Measurements from ENCODE around the gene DNAJC16.
"Not testable (repeated sequence)": the region's sequence is repeated elsewhere in the genome, so short reads cannot be mapped to it uniquely, and the experiment has no call there.

DNAJC16 gene

DNA sequence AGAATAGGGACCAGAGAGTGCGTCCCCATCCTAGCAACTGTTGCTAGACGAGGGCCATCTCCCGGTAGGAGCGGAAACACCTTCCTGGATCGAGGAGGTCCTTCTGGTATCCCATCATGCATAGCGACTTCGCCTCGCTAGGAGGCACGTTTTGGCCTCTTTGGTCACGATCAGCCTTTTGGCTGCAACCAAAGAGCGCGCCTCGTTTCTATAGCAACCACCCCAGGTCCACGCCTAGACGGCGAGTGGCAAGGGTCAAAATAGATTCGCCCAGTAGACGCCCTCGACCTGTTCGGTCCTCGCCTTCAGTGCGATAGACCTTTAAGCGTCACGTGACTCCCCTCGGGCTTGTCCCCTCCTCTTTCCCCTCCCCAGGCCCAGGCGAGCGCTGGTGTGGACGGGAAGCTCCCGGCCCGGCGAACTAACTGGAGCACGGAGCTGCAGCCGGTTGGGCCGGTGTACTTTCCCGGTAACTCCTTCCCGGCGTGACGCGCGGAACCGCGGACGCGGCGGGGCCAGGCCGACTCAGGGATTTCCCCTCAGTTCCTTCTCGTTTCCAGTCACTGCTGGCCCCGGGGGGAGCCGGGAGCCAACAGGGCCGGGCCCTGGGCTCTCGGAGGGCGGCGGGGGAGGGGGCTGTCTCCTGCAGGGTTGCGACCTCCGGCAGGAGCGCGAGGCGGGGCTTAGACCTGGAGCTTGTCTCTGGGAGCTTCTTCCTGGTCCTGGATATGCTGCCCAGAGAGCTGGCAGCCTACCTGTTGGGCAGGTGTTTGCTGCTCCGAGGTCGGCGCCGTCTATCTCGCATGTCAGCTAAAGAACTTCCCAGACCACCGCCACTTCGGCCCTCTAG is at the start of gene DNAJC16:
TSS of gene DNAJC16 (plus strand) at position 359 of the 850 bp plus-strand sequence. CDS start 2,258 bp downstream, outside the sequence.
- peak; percentile 99 for DNase-seq

DNA sequence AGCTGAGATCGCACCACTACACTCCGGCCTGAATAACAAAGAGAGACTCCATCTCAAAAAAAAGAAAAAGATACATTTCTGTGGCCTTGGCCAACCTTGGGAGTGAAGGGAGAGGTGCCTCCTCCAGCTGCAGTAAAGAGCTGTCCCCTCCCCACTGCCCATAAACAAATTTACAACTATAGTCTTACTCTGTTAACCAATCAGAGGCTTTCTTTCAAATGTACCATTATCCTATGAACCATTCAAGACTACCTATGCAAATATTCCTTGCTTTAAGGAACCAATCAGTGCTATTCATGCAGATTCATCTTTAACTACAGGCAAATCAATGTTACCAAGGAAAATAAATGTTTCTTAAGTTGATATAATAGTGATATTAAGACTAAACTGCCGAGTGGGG is 49.7 kb upstream of the DNAJC16 start:
- no peak for DNase-seq

DNA sequence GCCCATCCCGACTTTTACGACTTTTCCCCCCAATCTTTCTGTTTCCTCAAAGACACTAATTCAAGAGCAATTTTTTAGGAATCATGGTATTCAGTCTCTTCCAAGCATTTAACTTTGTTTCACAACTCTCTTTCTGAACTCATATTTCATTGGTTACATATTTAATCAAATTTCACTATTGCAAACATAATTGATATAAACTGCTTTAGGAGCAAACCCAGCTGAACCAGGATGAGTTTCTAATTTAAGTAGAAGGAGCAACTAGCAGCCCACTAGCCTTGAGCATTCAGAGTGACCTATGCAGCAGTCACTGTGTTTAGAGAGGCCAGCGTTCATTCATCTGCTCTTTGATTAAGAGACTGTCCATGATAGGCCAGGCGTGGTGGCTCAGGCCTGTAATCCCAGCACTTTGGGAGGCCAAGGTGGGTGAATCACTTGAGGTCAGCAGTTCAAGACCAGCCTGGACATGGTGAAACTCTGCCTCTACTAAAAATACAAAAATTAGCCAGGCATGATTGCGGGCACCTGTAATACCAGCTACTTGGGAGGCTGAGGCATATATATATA is 48.9 kb upstream of the DNAJC16 start:
- DNase-seq = no peak

DNA sequence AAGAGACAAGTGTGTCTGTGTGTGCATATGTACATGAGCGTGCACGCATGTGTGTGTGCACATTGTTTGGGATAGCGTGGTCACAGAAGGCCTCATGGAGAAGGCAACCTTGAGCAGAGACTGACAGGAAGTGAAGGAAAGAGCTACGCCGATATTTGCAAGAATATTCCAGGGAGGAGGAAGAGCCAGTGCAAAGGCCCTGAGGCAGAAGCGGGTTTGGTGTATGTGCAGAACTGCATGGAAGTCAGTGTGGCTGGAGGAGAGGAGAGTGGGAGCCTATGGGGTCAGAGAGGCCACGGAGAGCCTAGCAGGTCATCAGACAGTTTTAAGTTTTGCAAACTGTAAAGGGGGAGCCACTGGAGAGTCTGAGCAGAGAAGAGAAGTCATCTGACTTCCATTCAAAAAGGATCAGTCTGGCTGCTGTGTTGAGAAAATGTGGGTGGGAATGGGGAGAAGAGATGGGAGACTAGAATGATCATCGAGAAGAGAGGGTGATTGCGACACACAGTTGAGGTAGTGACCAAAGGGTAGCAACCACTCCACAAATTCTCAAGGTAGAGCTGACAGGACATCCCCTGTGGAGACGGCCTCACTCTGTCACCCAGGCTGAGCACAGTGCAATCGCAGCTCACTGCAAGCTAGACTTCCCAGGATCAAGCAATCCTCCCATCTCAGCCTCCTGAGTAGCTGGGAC is 46.8 kb upstream of the DNAJC16 start:
- DNase-seq = no peak

DNA sequence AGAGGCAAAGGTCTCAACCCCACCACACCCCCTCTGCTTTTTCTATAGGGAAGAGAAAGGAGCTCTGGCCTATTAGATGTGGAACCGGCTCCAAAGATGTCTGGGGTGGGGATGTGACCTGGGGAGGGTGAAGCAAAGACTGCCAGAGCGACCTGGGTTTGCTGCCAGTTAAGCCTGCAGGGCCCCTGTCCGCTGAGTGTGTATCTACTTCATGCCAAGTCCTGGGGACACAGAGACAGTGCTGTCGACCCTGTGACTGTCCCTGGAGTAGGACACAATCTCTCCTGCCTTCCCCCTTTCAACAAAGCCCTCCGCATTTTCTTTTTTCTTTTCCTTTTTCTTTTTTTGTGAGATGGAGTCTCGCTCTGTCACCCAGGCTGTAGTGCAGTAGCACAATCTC is 44.2 kb upstream of the DNAJC16 start:
- DNase-seq = not testable (repeated sequence)

DNA sequence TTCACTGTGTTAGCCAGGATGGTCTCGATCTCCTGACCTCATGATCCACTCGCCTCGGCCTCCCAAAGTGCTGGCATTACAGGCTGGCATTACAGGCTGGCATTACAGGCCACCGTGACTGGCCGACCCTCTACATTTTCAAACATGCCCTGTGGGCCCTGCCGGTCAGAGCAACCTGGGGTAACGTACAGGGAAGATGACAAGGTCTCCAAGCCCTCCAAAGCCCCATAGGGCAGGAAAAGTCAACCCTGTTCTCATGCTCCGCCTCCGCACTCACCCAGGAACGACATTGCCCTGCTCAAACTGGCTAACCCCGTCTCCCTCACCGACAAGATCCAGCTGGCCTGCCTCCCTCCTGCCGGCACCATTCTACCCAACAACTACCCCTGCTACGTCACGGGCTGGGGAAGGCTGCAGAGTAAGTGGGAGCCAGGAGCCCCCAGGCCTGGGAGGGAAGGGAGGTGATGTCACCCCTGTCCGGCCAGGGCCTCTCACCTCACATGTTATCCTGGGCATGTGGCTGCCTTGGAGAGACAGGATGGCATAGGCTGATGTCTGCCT is 43.6 kb upstream of the DNAJC16 start:
- not testable (repeated sequence) for DNase-seq

DNA sequence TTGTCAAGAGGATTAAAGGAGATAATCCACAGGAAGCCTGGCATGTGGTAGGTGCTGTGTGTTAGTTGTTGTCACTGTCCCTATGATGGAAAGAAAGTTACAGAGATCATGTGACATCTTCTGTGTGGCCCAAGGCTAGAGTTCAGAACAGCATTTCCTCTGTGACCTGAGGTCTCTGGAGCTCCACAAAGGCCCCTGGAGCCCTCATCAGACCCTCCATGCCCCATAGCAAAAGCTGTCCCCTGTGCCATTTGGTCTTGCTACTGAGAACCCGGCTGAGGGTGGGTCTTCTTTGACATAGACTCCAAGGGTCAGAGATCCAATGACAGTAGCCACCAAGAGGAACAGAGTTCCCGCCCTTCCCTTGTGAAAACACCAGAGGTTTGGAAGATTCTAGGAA is 42.7 kb upstream of the DNAJC16 start:
- DNase-seq = no peak

DNA sequence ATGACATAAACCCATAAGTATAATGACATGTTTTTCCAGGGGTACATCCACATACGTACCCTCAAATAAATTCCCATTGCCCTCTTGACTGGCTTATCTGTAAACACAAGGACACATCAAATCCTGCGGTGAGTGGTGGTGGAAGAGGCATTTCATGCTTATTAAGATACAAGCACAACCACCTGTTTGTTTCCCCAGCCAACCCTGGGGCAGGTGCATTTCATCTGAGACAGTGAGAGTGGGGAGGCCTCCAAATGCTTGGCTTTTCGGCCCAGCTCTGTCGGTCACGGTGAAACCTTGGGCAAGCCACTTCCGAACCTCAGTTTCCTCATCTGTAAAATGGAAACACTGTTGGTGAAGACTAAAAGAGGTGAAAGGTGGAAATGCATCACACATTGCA is 42.2 kb upstream of the DNAJC16 start:
- not testable (repeated sequence) for DNase-seq

DNA sequence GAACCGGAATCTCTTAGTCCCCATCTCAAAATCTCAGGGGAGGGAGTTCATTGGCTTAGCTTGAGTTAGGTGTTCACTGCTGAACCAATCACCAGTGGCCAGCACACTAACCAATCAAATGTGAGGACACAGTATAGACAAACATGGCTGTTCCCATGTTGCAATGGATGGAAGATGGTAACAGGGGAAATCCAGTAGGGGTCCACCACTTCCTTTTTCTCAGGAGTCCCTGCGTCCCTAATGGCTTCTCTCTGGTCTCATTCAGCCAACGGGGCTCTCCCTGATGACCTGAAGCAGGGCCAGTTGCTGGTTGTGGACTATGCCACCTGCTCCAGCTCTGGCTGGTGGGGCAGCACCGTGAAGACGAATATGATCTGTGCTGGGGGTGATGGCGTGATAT is 41.0 kb upstream of the DNAJC16 start:
- DNase-seq = no peak

DNA sequence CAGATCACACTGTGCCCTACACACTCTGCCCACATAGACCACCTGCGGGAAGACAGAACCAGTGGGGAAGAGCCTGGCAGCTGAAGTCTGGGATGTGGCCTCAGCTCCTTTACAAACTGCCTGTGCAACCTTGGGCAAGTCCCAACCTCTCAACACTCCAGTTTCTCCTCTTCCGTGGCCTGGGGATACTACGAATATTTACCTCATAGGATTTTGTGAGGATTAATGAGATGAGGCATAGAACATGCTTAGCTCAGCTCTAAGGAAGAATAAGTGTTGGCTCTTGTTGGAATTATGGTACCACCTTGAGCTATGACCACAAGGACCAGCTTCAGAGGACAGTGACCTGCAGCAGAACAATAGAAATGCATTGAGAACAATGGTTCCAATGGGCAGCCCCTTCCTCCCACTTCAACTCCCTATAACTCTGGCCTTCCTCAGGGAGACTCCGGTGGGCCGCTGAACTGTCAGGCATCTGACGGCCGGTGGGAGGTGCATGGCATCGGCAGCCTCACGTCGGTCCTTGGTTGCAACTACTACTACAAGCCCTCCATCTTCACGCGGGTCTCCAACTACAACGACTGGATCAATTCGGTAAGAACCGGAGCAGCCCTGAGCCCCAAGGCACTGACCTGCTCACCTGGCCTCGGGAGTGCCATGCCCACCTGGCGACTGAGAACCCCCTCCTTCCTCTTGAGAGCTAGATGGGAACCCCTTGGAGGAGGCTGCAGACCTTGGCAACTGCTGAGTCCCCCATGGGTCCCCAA is 39.6 kb upstream of the DNAJC16 start:
- DNase-seq = not testable (repeated sequence)

DNA sequence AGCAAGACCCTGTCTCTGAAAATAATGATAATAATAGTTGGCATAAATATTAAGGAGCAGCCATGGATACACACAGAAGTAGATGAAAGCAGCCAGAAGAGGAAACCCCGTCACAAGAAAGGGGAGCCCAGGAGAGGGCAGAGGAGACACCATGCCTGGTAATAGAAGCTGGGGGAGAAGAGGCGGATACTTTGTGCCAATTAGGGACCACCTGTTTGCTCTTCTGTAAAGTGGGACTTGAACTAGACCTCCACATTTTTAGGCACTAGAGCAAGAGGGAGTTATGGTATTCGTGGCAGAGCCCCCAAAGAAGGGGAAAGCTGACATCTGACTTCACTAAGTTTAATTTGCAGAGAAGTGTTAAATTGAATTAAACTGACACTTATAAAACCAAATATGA is 38.3 kb upstream of the DNAJC16 start:
- no peak for DNase-seq

DNA sequence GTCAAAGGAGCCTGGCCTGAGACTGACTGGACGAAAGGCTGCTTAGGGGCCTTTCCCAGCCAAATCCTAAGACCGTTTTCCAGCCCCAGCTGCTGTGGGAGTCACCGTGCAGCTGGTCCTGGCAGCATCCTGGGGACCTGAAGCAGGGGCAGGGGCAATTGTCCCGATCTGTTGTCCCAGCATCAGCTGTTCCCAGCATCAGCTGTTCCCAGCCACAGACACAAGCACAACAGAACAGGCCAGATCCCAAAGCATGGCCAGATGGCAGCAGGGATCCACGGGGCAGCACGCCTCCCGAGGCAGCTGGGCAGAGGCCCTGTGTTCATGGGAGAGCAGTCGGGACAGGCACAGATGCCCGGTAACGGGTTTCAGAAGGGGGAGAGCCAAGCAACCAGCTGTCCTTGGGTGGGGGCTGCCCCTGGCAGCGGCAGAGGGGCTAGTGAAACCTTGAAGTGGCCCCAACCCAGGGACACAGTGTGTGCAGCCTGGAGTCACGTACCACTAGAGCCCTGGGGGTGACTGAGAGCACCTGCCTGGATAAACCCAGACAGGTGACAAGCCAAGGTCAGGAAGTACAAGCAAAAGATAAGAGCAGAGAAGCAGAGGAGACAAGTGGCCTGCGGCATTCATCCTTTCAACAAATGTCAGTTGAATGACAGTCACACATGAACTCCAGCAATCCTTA is 37.5 kb upstream of the DNAJC16 start:
- DNase-seq = no peak

DNA sequence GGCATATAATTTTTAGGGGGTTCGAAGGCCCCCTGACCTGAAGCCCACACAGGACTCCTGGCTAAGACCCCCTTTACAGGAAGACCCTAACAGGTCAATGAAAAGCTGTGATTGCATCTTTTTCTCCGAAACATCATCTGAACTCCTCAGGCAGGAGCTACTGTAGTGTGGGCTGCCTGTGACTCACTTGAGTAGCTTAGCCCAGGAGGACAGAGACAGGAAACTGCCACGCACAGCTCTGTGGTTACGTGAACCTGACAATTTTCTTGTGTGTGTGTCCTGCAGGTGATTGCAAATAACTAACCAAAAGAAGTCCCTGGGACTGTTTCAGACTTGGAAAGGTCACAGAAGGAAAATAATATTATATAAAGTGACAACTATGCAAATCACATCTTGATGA is 35.6 kb upstream of the DNAJC16 start:
- not testable (repeated sequence) for DNase-seq

DNA sequence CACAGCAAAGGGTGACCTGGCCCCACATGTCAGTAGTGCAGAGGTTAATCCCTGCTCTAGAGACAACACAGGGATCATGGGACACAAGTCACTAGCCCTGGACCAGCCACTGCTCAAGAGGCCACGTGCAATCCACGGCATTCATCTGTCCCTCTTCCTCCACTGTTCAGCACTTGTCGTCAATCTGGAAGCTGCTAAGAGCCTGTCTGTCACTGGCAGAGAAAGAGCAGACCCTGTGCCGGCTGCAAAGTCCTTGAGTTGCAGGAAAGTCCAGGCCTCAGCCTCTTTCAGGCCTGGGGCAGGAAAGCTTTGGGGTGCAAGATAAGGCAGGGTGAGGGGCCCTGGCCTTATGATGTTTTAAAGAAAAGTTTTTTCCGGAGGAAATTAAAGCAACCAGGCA is 34.1 kb upstream of the DNAJC16 start:
- DNase-seq = no peak

DNA sequence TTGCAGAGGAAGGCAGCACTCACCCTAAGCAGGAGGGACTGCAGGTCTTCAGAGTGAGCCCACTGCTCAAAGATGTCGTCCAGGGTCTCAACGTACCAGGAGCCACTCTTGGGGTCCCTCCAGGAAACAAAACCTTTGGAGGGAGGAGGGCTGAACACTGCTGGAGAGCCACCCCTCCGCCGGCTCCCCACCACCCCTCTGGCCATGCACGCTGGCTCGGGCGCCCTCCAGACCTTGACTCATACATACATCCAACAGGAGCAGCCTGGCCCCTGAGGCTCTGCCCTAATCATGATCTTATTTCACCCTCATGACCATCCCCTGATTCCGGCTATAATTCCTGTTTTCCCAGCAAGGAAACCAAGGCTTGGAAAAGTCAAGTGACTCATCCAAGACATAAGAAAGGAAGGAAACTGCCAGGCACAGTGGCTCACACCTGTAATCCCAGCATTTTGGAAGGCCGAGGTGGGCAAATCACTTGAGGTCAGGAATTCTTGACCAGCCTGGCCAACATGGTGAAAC is 32.7 kb upstream of the DNAJC16 start:
- DNase-seq = no peak

DNA sequence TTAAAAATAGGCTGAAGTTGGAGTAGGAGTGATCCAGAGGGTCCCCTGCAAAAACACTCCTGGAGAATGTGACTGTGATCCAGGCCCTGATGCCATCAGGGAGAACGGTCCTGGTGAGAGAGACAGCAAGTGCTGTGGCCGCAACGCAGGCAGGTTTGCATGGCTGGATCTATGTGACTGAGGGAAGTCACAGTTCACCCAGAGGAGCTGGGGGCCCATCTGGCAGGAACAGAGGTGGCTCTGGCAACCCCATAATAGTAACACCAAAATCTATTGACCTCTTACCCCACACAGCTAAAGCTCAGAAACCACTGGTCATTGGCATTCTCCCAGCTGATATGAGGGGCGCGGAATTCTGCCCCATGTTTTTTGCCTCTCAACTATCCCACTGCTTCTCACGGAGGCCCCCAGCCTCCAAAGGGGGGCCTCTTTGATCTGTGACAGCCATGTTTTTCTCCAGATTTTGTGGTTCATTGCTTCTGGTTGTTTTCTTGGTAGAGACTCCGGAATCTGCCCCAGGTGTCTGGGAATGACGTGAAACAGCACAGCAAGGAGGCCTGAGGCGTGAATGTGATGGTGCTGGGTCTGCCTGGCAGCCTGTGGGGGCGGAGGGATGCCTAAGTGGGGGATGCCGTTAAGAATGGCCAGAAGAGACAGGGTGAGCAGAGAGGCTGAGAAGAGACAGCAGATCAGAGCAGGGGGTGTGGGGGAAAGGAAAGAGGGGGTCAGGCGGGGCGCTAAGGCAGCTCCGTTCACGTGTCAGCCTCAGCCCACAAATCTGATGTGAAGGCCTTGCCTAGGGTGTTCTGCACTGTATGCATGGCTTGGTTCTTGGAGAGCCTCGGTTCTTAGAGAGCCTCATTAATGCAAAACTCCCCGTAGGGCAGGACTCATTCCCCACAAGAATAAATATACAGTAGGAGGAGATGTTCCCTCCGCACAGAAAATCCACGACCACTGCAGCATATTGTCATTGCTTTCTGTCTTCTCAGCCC is 26.2 kb upstream of the DNAJC16 start:
- no peak for DNase-seq

DNA sequence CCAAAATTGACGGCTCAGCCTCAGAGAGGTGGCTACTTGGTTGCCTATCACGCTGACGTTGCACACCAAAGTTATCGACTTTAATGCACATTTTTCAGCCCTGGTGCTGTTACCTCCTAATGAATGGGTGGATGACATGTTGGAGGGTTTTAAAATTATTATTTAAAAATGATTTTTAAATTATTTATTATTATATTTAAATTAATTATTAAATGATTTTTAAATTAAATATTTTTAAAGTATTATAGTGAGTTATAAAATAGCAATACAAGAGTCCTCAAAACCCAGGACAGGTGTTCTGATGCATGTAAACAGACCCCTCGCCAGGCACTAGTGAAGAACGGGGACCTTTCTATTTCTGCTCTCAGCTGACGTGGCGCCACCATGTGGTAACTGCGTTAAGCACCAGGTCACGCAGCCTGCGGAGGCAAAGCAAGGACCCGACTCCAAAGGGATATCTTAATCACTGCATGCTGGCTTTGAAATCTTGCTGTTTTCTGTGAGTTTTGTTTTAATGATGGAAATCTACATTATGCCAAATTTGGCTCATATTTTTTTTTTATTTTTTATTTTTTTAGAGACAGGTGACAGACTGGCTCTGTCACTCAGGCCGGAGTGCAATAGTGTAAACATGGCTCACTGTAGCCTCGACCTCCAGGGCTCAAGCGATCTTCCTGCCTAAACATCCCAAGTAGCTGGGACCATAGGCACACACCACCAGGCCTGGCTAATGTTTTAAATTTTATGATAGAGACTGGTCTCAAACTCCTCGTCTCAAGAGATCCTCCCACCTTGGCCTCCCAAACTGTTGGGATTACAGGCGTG is 25.2 kb upstream of the DNAJC16 start:
- DNase-seq = peak; percentile 52

DNA sequence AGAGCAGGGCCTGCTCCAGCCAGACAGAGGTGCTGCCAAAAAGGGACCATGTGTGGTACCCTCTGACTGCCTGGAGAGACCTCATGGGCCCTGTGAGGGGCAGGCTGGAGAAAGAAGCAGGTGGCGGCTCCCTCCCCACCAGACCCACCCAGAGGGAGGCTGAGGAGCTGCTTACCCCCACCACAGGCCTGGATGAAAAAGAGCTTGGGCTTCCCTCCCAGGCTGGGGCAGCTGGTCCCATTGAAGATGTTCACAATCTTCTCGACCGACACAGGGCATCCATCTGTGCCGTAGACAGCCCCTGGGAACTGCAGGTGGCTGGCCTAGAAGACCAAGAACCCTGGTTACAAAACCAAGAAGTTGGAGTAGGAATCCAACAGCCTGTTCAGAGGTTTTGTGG is 22.2 kb upstream of the DNAJC16 start:
- DNase-seq = no peak

DNA sequence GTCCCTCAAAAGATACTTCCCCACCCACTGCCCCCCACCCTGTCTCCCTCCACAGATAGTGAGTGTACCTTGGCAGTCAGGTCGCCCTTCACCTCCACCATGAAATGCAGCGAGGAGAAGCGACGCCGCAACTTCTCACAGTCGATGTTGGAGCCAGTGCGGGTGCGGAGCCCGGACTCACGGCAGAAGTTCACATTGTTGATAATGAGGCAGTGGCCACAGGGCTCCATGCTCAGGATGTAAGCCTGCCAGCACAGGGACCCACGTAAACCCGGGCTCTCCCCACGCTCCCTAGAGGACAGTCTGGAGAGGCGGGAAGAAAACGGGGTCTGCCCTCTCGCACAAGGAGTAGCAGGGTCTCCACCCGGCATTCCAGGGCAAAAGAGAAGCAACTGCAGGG is 19.8 kb upstream of the DNAJC16 start:
- no peak for DNase-seq

DNA sequence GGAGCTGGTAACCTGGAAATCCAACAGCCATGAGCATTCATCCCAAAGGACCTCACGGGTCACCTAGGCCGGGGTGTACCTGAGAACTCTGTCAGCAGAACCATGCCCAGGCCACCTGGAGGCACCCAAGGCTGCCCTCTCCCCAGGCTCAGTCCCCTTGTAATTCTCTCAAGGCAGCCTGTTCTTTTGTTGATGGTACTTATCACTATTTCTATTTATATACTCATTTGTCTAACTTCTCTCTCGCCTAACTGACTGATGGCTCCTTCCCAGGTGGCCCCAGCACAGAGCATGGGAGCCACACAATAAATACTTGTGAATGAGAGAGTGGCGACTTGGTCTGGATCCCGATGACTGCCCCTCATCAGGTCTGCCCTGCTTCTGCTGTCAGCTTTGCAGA is 19.4 kb upstream of the DNAJC16 start:
- DNase-seq = no peak

Measured in CD4-positive, alpha-beta T cell treated with Interleukin-17A for 1 hour (primary cell).